Adrenal gland (tissue), 5 donors: ENCODE measurements around the gene WNT3.

Source experiments
- POLR2A ChIP-seq, 2 donors: fragments of 450-650 bp; IDR thresholded peaks; one replicate each; pipeline ENCODE4 v1.6.1; 2017; ENCODE audit warnings: antibody characterized with exemption in 2 of 2, mild to moderate bottlenecking in 2 of 2, moderate library complexity in 1 of 2
- TF ChIP-seq, protein P1 (sequence below), 6 experiments: fragments of 450-650 bp in 4 of 6; fragments of 200-600 bp in 2 of 6; sonication (generic) in 1 of 6; IDR thresholded peaks; 1 replicate in 5 of 6; 2 replicates in 1 of 6; pipeline versions ENCODE4 v1.5.1 to v1.8.0; 2016 to 2021; ENCODE audit warnings: antibody characterized with exemption in 6 of 6, mild to moderate bottlenecking in 2 of 6, moderate library complexity in 1 of 6
- donor health status: DM: no; HTN: no; CAD: no.

DNA sequence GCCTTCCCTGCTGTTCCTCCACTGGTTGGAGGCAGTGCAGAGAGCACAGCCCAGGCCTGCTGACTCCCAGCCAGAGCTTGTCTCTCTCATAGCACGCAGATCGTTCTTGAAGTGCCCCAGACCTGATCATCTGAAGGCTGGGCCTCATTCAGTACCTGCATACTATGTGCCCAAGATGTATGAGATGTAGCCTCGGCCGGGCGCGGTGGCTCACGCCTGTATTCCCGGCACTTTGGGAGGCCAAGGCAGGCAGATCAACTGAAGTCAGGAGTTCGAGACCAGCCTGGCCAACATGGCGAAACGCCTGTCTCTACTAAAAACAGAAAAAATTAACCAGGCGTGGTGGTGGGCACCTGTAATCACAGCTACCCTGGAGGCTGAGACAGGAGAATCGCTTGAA lies 31.0 kb downstream of the WNT3 start:
- TF ChIP-seq, protein P1, sequence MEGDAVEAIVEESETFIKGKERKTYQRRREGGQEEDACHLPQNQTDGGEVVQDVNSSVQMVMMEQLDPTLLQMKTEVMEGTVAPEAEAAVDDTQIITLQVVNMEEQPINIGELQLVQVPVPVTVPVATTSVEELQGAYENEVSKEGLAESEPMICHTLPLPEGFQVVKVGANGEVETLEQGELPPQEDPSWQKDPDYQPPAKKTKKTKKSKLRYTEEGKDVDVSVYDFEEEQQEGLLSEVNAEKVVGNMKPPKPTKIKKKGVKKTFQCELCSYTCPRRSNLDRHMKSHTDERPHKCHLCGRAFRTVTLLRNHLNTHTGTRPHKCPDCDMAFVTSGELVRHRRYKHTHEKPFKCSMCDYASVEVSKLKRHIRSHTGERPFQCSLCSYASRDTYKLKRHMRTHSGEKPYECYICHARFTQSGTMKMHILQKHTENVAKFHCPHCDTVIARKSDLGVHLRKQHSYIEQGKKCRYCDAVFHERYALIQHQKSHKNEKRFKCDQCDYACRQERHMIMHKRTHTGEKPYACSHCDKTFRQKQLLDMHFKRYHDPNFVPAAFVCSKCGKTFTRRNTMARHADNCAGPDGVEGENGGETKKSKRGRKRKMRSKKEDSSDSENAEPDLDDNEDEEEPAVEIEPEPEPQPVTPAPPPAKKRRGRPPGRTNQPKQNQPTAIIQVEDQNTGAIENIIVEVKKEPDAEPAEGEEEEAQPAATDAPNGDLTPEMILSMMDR (IDR thresholded peaks at IDR 0.05), result no peak
- TF ChIP-seq POLR2A (IDR thresholded peaks at IDR 0.05), result no peak
